Suprapubic skin (tissue), 4 donors: ENCODE data around the gene MACO1. TPM values are rescaled to one million over a fixed set of nuclear protein-coding genes. Genes with fewer than 3 reads are reported as not detected.
"Not testable (repeated sequence)": the region's sequence is repeated elsewhere in the genome, so short reads cannot be mapped to it uniquely, and the experiment has no call there.

Experiments used
- DNase-seq, 2 donors: peaks; one replicate each; pipeline ENCODE4 v3.0.0-alpha.2; 2019; ENCODE audit warnings: low spot score in 2 of 2
- H3K27ac ChIP-seq: fragments of 200-600 bp; sonication (generic); one replicate; pipeline ENCODE4 v1.5.1; 2019
- H3K27me3 ChIP-seq: fragments of 200-600 bp; sonication (generic); one replicate; pipeline ENCODE4 v1.5.1; 2019
- H3K36me3 ChIP-seq: fragments of 200-600 bp; sonication (generic); one replicate; pipeline ENCODE4 v1.5.1; 2019
- H3K4me1 ChIP-seq: fragments of 200-600 bp; sonication (generic); one replicate; pipeline ENCODE4 v1.5.1; 2019
- H3K4me3 ChIP-seq: fragments of 200-600 bp; sonication (generic); one replicate; pipeline ENCODE4 v1.5.1; 2019; ENCODE audit warnings: mild to moderate bottlenecking
- H3K9me3 ChIP-seq: fragments of 200-600 bp; sonication (generic); one replicate; pipeline ENCODE4 v1.5.1; 2019
- CTCF ChIP-seq, 2 donors: fragments of 200-600 bp in 1 of 2; fragments of 450-650 bp in 1 of 2; sonication (generic) in 1 of 2; IDR thresholded peaks; one replicate each; pipeline ENCODE4 v1.5.1; 2016 to 2019; ENCODE audit warnings: antibody characterized with exemption in 2 of 2, mild to moderate bottlenecking in 1 of 2, moderate library complexity in 1 of 2
- WGBS: methylation state at CpG from one replicate; pipeline ENCODE4 v1.1.5; 2018; 5-methylcytosine and 5-hydroxymethylcytosine counted together
- total RNA-seq, 4 donors: library from RNA; depleted of rRNA; stranded (reverse); fragments of >200 nt; gene quantifications; one replicate each; pipeline ENCODE4 v1.1.0, GENCODE V29; 2016

MACO1 gene
- total RNA-seq, 4 donors from 2014 or later: 13.2 to 22.0 (median 16.0) TPM

DNA sequence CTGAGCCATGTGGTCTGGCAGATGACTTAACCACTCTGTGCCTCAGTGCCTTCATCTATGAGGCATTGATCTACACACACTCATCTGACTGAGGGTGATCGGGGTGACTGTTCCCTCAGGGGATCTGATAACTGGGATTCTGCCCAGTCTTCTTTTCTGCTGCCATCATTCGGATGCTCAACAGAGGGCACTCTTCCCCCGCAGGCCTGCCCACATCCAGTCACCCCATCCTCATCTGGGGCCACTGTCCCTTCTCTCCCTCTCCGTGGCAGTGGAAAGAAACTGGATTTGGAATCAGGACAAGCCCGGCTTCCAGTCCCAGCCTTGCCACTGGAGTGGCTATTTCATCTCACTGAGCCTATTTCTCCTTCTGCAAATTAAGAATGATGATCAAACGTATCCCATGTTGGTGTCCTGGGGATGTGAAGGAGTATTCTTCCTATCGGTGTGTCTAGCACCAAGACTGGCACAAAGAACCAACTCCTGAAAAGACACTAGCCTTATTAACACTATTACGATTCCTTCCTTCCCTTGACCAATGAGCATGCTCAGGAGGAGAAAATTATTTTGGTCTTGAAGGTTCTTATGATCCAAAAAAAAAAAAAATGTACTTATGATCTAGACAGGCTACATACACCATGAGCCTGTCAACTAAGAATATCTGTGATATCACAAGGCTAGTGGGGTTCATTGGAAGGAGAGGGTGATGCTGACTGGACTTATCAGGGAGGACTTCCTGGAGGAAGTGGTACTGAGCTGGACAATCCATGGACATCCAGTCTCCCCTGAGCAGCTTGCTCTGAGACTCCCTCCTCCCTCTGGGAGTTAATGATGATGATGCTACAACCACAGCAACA lies 27.5 kb upstream of the MACO1 start:
- not testable (repeated sequence) for H3K9me3 ChIP-seq, H3K27ac ChIP-seq, H3K27me3 ChIP-seq, DNase-seq, H3K36me3 ChIP-seq, H3K4me3 ChIP-seq, H3K4me1 ChIP-seq
- WGBS: 30% methylated on average over 4 of the region's 8 CpGs
- TF ChIP-seq CTCF (IDR thresholded peaks at IDR 0.05): peak in 1 of 2 donors; percentile 24

- not testable (repeated sequence) for H3K36me3 ChIP-seq, H3K4me1 ChIP-seq, H3K9me3 ChIP-seq, H3K27me3 ChIP-seq, H3K4me3 ChIP-seq, DNase-seq, H3K27ac ChIP-seq
- WGBS: no CpG with 5 or more reads among the region's 12 CpGs
Measured at GRCh38 chr1:25405731-25406305, 24.9 kb upstream of the MACO1 start.

DNA sequence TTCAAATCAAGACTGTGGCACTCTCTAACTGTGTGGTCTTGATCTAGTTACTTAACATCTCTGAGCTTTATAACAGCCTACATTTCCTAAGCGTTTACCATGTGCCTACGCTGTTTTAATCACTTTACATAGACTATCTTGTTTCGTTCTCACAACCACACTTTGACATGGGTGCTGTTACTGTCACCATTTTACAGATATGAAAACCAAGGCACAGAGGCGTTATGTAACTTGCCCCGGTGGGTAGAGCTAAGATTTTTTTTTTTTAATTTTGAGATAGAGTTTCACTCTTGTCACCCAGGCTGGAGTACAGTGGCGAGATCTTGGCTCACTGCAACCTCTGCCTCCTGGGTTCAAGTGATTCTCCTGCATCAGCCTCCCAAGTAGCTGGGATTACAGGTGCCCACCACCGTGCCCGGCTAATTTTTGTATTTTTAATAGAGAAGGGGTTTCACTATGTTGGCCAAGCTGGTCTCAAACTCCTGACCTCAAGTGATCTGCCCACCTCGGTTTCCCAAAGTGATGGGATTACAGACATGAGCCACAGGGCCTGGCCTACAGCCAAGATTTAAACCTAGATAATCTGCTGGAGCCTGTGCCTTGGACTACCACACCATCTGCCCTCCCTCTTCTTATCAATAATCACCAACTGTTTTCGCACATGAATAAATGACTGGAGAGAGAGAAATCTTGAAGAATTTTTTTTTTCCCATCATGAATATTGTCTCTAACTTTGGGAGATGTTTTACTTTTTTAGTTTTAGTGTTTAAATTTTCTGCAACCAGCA lies 20.9 kb upstream of the MACO1 start:
- not testable (repeated sequence) for H3K4me1 ChIP-seq, H3K36me3 ChIP-seq, H3K27me3 ChIP-seq, H3K9me3 ChIP-seq, H3K27ac ChIP-seq, H3K4me3 ChIP-seq, DNase-seq
- 87% methylated on average over 10 of the region's 10 CpGs for WGBS

DNA sequence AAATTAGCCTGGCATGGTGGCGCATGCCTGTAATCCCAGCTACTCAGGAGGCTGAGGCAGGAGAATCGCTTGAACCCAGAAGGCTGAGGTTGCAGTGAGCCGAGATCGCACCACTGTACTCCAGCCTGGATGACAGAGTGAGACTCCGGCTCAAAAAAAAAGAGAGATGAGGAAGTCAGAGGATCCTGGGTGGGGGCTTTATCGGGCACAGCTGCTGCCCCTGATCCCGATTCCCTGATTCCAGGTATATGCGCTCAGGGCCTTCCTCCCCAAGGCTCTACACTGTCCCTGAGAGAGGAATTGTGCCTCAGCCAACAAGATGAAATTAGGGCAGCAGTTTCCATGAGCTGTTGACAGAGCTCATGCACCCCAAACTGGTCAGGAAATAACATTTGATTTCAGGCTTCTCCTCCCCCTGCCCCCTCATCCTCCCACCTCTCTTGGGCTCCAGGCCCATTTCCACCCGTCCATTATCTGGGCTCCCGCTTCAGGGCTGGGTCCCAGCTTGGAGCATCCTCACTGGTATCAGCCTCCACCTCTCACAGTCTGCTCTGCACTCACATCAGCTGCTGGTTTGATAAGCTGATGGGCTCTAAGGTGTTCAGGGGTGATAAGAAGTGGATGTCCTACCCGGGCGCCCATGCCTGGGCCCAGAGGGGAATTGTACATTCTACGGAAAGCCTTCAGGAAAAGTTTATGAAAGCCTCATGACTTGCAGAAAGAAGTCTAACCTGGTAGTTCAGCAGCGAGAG lies 17.6 kb upstream of the MACO1 start:
- H3K27ac ChIP-seq, H3K36me3 ChIP-seq, H3K27me3 ChIP-seq, H3K4me3 ChIP-seq, H3K9me3 ChIP-seq, H3K4me1 ChIP-seq, DNase-seq: not testable (repeated sequence)
- 94% methylated on average over 14 of the region's 14 CpGs for WGBS

- no CpG with 5 or more reads among the region's 6 CpGs for WGBS
- H3K27me3 ChIP-seq, H3K9me3 ChIP-seq, H3K27ac ChIP-seq, H3K36me3 ChIP-seq, DNase-seq, H3K4me1 ChIP-seq, H3K4me3 ChIP-seq: not testable (repeated sequence)
Measured at GRCh38 chr1:25414157-25414556, 16.5 kb upstream of the MACO1 start.

- H3K36me3 ChIP-seq, H3K27ac ChIP-seq, H3K9me3 ChIP-seq, H3K27me3 ChIP-seq, DNase-seq, H3K4me3 ChIP-seq, H3K4me1 ChIP-seq: not testable (repeated sequence)
- 86% methylated on average over 1 of the region's 1 CpG for WGBS
Measured at GRCh38 chr1:25414578-25414977, 16.1 kb upstream of the MACO1 start.

DNA sequence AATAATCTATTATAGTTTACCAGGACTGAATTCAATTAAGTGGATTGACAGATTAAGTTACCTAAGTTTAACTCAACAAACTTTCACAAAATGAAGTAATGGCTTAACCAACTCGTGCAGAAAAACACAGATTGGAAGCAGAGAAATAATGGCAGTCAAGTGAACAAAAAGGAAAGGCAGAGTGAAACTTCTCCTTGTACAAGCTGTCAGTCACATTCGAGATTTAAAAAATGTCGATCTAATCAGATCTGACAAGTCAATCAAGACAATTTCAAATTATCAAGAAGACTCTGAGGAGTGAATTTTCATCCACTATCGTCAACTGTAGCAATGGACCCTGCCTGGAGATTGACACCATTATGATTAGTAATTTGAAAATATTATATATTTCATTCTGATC lies 13.4 kb upstream of the MACO1 start:
- not testable (repeated sequence) for H3K27ac ChIP-seq, H3K36me3 ChIP-seq, DNase-seq, H3K4me3 ChIP-seq, H3K9me3 ChIP-seq, H3K4me1 ChIP-seq, H3K27me3 ChIP-seq
- 87% methylated on average over 4 of the region's 4 CpGs for WGBS

GRCh38 chr1:25419339-25419738 lies 11.4 kb upstream of the MACO1 start:
- 100% methylated on average over 1 of the region's 1 CpG for WGBS
- H3K4me1 ChIP-seq, H3K27me3 ChIP-seq, DNase-seq, H3K4me3 ChIP-seq, H3K9me3 ChIP-seq, H3K36me3 ChIP-seq, H3K27ac ChIP-seq: not testable (repeated sequence)

DNA sequence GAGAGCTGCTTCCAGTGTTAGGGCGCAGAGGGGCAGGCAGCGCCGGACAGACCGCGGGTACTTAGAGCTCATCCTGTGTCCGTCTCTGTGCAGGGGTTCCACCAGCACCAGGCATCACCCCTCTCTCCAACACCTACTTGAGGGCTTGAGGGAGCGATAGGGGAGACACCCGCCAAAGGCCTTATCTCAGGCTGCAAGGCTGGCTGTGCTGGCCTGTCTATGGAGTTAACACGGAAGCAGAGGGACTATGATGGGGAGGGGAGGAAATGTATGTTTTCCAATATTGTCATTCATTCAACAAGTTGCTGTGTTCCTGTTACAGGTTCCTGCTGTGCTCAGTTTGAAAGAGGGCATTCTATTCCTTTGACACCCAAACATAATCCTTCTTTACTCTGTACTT lies 10.0 kb upstream of the MACO1 start, which contains the start of gene RHCE:
Gene RHCE (minus strand): TSS at position 111 of the 400 bp plus-strand sequence. CDS start 39 bp downstream, at position 72.
- WGBS: 95% methylated on average over 9 of the region's 9 CpGs
- not testable (repeated sequence) for H3K36me3 ChIP-seq, H3K4me1 ChIP-seq, H3K27me3 ChIP-seq, H3K4me3 ChIP-seq, H3K9me3 ChIP-seq, DNase-seq, H3K27ac ChIP-seq

GRCh38 chr1:25423206-25423605 lies 7.5 kb upstream of the MACO1 start:
- WGBS: 47% methylated on average over 4 of the region's 6 CpGs
- not testable (repeated sequence) for H3K27ac ChIP-seq, H3K36me3 ChIP-seq, H3K4me1 ChIP-seq, H3K4me3 ChIP-seq, DNase-seq, H3K9me3 ChIP-seq, H3K27me3 ChIP-seq
